Astrocyte of the cerebellum (primary cell): Measurements from ENCODE around the gene STIM2.
"Not testable (repeated sequence)": the region's sequence is repeated elsewhere in the genome, so short reads cannot be mapped to it uniquely, and the experiment has no call there.

Experiments used
- DNase-seq: peaks from one replicate; pipeline ENCODE4 v3.0.0-alpha.2; 2011; ENCODE audit warnings: low read depth
- H3K4me3 ChIP-seq: 2 replicates; pipeline ENCODE4 v1.5.1; 2011; ENCODE audit warnings: mild to moderate bottlenecking, low read depth, low read length, moderate library complexity
- CTCF ChIP-seq: IDR thresholded peaks from 2 replicates; pipeline ENCODE4 v1.5.1; 2012; ENCODE audit warnings: low read length, low read depth, moderate library complexity, mild to moderate bottlenecking; ENCODE audit errors: missing control alignments
- in situ Hi-C: cut with HindIII; loops from 2 replicates; pipeline ENCODE4 v1.10.0; 2017; ENCODE audit warnings: low sequenced_read_pairs

Gene STIM2

GRCh38 chr4:26891867-26892266, 31.2 kb downstream of the STIM2 start:
- no peak overlapping the region for H3K4me3 ChIP-seq
- DNase-seq = no peak
- in situ Hi-C loops = no loop called here
- no peak for TF ChIP-seq CTCF

- in situ Hi-C loops = no loop called here
- TF ChIP-seq CTCF = no peak
- H3K4me3 ChIP-seq = no peak overlapping the region
- DNase-seq = no peak
Measured at GRCh38 chr4:26892480-26893150, 32.0 kb downstream of the STIM2 start.

GRCh38 chr4:26893491-26893890, 32.9 kb downstream of the STIM2 start:
- in situ Hi-C loops = no loop called here
- no peak for TF ChIP-seq CTCF
- no peak for DNase-seq
- no peak overlapping the region for H3K4me3 ChIP-seq

- H3K4me3 ChIP-seq, in situ Hi-C loops, DNase-seq: not testable (repeated sequence)
Measured at GRCh38 chr4:26894881-26895280, 34.2 kb downstream of the STIM2 start.

GRCh38 chr4:26896636-26897035, 36.0 kb downstream of the STIM2 start:
- TF ChIP-seq CTCF = no peak
- no peak for DNase-seq
- H3K4me3 ChIP-seq = no peak overlapping the region
- in situ Hi-C loops = no loop called here

- no peak overlapping the region for H3K4me3 ChIP-seq
- in situ Hi-C loops = no loop called here
- no peak for DNase-seq
- TF ChIP-seq CTCF = no peak
Measured at GRCh38 chr4:26899991-26900390, 39.4 kb downstream of the STIM2 start.

GRCh38 chr4:26900765-26901164, 40.1 kb downstream of the STIM2 start:
- TF ChIP-seq CTCF = no peak
- no peak overlapping the region for H3K4me3 ChIP-seq

More at GRCh38 chr4:26900765-26901164, 40.1 kb downstream of the STIM2 start:
- in situ Hi-C loops = no loop called here
- no peak for DNase-seq
